Glutamatergic neuron (in vitro differentiated cells): Measurements from ENCODE around the gene CIC. TPM values are rescaled to one million over a fixed set of nuclear protein-coding genes. Genes with fewer than 3 reads are reported as not detected.
A peak's percentile ranks its signal among the peaks of the same experiment; 100 is the strongest.

Experiments used
- DNase-seq: peaks from one replicate; pipeline ENCODE4 v3.0.0; 2022
- H3K27ac Mint-ChIP-seq: one replicate; pipeline ENCODE4 v1.8.0; 2020; ENCODE audit warnings: mild to moderate bottlenecking, mixed read lengths, inconsistent platforms; ENCODE audit not compliant: unreplicated experiment
- H3K27me3 Mint-ChIP-seq: one replicate; pipeline ENCODE4 v1.8.0; 2020; ENCODE audit warnings: mild to moderate bottlenecking, moderate library complexity, mixed read lengths, inconsistent platforms; ENCODE audit not compliant: unreplicated experiment
- H3K36me3 Mint-ChIP-seq: one replicate; pipeline ENCODE4 v1.8.0; 2020; ENCODE audit warnings: mild to moderate bottlenecking, mixed read lengths, inconsistent platforms; ENCODE audit not compliant: unreplicated experiment
- H3K4me1 Mint-ChIP-seq: one replicate; pipeline ENCODE4 v1.8.0; 2020; ENCODE audit warnings: mild to moderate bottlenecking, low read depth, mixed read lengths, inconsistent platforms; ENCODE audit not compliant: unreplicated experiment
- H3K4me3 Mint-ChIP-seq: one replicate; pipeline ENCODE4 v1.8.0; 2020; ENCODE audit warnings: mild to moderate bottlenecking, mixed read lengths, inconsistent platforms; ENCODE audit not compliant: unreplicated experiment
- H3K9me3 Mint-ChIP-seq: one replicate; pipeline ENCODE4 v1.8.0; 2020; ENCODE audit warnings: mild to moderate bottlenecking, moderate library complexity, mixed read lengths, inconsistent platforms; ENCODE audit not compliant: unreplicated experiment
- total RNA-seq: library from RNA; stranded (reverse); fragmentation: NEBNext Ultra II Directional; extraction: Animal tissue kit (Norgen Biotek cat#: 25700); gene quantifications from one replicate; pipeline ENCODE4 v1.2.1, GENCODE V29; 2021; ENCODE audit not compliant: unreplicated experiment
- TF ChIP-seq, protein P1 (sequence below): fragments of 200-600 bp; sonication (generic); IDR thresholded peaks from one replicate; pipeline ENCODE4 v1.5.0; 2021; ENCODE audit not compliant: partially characterized antibody, unreplicated experiment

Gene CIC
- total RNA-seq, 1 donor from 2014 or later: 150 TPM

DNA sequence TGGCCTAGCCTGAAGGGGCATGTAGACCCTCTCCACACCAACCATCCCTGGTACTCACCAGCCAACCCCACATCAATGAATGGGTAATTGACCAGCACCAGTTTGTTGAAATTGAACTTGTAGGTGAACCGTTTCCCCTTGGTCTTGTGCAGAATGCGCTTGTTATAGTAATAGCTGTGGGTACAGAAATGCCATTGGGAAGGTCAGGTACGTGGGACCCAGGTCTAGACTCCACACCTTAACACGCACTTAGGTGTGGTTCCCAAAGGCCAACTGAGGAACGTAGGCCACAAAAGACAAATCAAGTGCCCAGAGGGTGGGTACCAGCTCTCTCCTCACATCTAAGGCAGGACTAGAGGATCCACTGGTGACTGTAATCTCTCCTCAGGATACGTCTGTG, 19.3 kb upstream of the CIC start:
- no peak overlapping the region for H3K27ac Mint-ChIP-seq
- H3K4me3 Mint-ChIP-seq: no peak overlapping the region
- H3K4me1 Mint-ChIP-seq: peaks cover 12% of the 10 kb centered on the region
- TF ChIP-seq, protein P1, sequence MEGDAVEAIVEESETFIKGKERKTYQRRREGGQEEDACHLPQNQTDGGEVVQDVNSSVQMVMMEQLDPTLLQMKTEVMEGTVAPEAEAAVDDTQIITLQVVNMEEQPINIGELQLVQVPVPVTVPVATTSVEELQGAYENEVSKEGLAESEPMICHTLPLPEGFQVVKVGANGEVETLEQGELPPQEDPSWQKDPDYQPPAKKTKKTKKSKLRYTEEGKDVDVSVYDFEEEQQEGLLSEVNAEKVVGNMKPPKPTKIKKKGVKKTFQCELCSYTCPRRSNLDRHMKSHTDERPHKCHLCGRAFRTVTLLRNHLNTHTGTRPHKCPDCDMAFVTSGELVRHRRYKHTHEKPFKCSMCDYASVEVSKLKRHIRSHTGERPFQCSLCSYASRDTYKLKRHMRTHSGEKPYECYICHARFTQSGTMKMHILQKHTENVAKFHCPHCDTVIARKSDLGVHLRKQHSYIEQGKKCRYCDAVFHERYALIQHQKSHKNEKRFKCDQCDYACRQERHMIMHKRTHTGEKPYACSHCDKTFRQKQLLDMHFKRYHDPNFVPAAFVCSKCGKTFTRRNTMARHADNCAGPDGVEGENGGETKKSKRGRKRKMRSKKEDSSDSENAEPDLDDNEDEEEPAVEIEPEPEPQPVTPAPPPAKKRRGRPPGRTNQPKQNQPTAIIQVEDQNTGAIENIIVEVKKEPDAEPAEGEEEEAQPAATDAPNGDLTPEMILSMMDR: no peak
- H3K9me3 Mint-ChIP-seq: peaks cover 10% of the 10 kb centered on the region
- no peaks in the 10 kb centered on the region for H3K36me3 Mint-ChIP-seq
- peaks cover 7% of the 10 kb centered on the region for H3K27me3 Mint-ChIP-seq
- no peak for DNase-seq

DNA sequence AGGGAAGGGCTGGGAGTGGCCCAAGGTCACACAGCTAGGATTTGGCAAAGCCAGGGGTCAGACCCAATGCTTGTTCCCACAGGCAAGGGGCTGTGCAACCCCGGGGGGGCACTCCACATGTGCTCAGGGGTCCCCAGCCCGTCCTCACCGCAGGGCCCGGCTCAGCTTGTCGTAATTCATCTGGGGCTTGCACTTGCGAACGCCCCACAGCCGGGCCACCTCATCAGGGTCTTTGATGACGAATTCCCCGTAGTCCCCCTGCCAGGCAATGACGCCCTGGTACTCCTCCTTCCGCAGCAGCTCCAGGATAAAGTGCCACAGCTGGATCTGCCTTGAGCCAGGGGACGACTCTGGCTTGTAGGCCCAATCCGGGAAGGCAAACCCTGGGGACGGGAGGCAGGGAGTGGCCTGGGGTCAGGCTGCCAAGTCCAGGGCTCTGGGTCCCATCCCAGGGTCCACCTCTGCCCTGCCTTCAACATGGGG, 18.8 kb upstream of the CIC start:
- Mint-ChIP-seq H3K9me3 (peaks cover 10% of the 10 kb centered on the region), H3K4me3 (no peak overlapping the region), H3K36me3 (no peaks in the 10 kb centered on the region), H3K4me1 (peaks cover 12% of the 10 kb centered on the region), H3K27me3 (peaks cover 7% of the 10 kb centered on the region), H3K27ac (no peak overlapping the region)
- no peak for DNase-seq
- TF ChIP-seq, protein P1: no peak

DNA sequence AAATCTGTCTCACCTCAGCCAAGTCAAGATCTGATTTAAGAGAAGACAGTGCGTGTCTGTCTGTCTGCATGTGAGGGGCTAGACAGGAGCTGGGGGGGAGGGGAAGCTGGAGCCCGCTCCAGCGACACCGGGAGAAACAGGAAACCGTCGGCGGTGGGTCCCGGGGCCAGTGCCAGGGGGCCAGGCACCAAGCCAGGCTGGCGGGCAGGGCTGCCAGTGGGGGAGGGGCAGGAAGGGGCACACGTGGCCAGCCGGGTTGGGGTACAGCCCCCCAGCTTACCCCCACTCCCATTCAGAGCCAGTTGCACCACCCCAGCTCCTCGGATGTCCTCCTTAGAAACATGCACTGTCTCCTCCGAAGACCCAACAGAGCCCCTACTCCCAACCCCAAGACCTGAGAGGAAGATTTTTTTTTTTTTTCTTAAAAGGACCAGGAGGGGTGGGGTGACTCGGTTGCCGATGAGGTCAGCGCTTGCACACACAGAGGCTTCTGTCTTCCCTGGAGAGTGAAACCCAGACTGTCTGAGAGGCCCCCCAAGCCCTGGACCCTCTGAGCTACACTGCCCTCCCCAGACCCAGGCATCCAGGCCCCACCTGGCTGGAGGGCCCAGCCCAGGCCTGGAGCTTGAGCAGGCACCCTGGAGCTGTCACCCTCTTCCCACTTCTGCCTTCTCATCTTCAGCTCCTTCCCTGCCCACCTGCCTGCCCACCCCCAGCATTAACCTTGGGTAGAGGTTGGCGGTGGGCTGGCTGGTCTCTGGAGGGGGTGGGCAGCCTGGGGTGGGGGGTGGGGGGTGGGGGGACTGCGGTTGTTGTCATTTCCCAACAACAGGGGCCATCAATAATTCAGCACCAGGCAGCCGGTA, 18.2 kb upstream of the CIC start:
- no peak overlapping the region for H3K4me3 Mint-ChIP-seq
- DNase-seq: no peak
- H3K4me1 Mint-ChIP-seq: peaks cover 9% of the 10 kb centered on the region
- TF ChIP-seq, protein P1: no peak
- no peak overlapping the region for H3K27ac Mint-ChIP-seq
- H3K27me3 Mint-ChIP-seq: peaks cover 5% of the 10 kb centered on the region
- no peaks in the 10 kb centered on the region for H3K36me3 Mint-ChIP-seq
- peaks cover 10% of the 10 kb centered on the region for H3K9me3 Mint-ChIP-seq

DNA sequence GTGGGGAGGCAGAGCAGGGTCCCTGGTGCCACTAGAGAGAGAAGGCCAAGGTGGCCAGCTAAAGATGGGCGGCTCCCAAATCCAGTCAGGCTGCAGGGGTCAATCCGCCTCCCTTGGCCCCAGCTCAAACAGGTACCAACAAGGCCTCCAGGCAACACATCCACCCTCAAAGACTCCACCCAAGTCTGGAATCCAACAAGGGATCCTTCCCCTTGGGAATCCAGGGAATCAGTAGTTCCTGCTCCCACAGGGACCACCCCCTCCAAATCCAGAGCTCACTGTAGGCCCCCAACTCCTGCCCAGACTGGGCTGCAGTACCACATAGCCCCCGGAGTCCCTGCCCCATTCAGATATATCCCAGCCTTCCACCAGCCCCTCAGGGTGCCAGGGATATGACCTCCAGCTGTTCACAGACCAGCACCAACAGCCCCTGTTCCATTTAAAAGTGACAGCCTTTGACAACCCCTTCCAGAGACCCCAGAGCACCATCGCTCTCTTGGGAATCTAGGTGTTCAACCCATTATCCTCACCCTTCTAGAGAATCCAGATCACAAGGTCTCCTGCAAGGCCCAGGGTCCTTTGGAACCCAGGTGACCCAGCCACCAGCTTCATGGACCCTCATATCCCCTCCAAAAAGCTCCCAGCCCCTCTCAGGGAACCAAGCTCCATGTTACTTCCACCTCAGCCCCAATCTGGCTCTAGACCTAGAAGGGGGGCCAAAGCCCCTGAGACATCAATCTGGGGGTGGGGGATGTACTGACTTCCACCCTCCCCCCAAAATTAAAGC, 17.3 kb upstream of the CIC start:
- TF ChIP-seq, protein P1: no peak
- H3K4me1 Mint-ChIP-seq: peaks cover 16% of the 10 kb centered on the region
- no peak for DNase-seq
- H3K36me3 Mint-ChIP-seq: no peaks in the 10 kb centered on the region
- H3K4me3 Mint-ChIP-seq: peak overlapping the region; percentile 94
- peaks cover 9% of the 10 kb centered on the region for H3K27me3 Mint-ChIP-seq
- peak overlapping the region; percentile 86 for H3K27ac Mint-ChIP-seq
- H3K9me3 Mint-ChIP-seq: peaks cover 12% of the 10 kb centered on the region
